Measurements from ENCODE around the gene PHF11.

DNA sequence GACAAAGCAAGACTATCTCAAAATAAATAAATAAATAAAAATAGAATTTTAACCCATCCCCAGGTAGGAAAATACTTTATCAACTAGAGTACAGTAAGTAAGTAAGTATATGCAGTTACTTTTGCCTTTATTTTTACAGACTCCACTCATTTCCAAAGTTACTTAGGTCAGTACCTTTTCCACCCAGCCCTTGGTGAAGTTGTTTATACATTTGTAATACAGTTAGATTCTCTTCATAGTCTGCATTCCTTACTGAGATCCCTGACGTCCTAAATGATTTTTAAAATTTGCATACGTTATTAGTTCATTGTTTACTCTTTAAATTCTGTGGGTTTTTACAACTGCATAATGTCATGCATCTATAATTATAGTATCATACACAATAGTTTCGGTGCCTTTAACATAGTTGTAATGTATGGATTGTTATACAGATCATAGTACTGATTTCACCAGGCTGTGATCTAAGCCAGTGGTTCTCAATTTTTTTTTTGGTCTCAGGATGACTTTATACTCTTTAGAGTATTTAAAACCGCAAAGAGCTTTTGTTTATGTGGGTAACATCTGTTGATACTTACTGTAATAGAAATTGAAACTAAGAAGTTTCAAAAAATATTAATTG lies 41.3 kb upstream of the PHF11 start:
- no peak for TF ChIP-seq POLR2A (IDR thresholded peaks at IDR 0.05)
- TF ChIP-seq, protein P1, sequence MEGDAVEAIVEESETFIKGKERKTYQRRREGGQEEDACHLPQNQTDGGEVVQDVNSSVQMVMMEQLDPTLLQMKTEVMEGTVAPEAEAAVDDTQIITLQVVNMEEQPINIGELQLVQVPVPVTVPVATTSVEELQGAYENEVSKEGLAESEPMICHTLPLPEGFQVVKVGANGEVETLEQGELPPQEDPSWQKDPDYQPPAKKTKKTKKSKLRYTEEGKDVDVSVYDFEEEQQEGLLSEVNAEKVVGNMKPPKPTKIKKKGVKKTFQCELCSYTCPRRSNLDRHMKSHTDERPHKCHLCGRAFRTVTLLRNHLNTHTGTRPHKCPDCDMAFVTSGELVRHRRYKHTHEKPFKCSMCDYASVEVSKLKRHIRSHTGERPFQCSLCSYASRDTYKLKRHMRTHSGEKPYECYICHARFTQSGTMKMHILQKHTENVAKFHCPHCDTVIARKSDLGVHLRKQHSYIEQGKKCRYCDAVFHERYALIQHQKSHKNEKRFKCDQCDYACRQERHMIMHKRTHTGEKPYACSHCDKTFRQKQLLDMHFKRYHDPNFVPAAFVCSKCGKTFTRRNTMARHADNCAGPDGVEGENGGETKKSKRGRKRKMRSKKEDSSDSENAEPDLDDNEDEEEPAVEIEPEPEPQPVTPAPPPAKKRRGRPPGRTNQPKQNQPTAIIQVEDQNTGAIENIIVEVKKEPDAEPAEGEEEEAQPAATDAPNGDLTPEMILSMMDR (IDR thresholded peaks at IDR 0.05): no peak
